Esophagus squamous epithelium (tissue), 4 donors: ENCODE results near the gene SLC7A9.

Source experiments
- CTCF ChIP-seq, 6 experiments: fragments of 450-650 bp in 4 of 6; fragments of 200-600 bp in 2 of 6; sonication (generic) in 2 of 6; IDR thresholded peaks; one replicate each; pipeline ENCODE4 v1.5.1; 2016 to 2019; ENCODE audit warnings: antibody characterized with exemption in 6 of 6, mild to moderate bottlenecking in 4 of 6, moderate library complexity in 4 of 6
- POLR2A ChIP-seq, 4 donors: fragments of 450-650 bp; IDR thresholded peaks; one replicate each; pipeline ENCODE4 v1.6.1; 2017; ENCODE audit warnings: antibody characterized with exemption in 4 of 4, mild to moderate bottlenecking in 4 of 4, moderate library complexity in 3 of 4

GRCh38 chr19:32810452-32810851 is 59.1 kb downstream of the SLC7A9 start:
- TF ChIP-seq CTCF (IDR thresholded peaks at IDR 0.05): no peak
- TF ChIP-seq POLR2A (IDR thresholded peaks at IDR 0.05): no peak
